ENCODE results near the gene DPP7. TPM values are rescaled to one million over a fixed set of nuclear protein-coding genes. Genes with fewer than 3 reads are reported as not detected.
A peak's percentile ranks its signal among the peaks of the same experiment; 100 is the strongest.

The DPP7 gene
- total and polyA plus RNA-seq, 2 donors from 2014 or later: 164 to 205 TPM

- FAIRE-seq (no peak), DNase-seq (peak in 1 of 5 donors; percentile 44)
- Histone ChIP-seq H3K27me3 (ENCODE audit: control insufficient read depth, insufficient read depth, low read length) (peaks cover 6% of the 10 kb centered on the region), H3K4me1 (ENCODE audit: control insufficient read depth in 2 of 3, insufficient read depth in 2 of 3, low read depth in 1 of 3, low read length in 3 of 3) (peaks cover 0 to 4% (median 0%) of the 10 kb centered on the region in 3 donors), H3K36me3 (ENCODE audit: control insufficient read depth in 2 of 3, insufficient read depth in 3 of 3, low read length in 3 of 3) (no peaks in the 10 kb centered on the region), H3K9me3 (ENCODE audit: control insufficient read depth in 2 of 3, insufficient read depth in 1 of 3, low read length in 3 of 3) (no peaks in the 10 kb centered on the region), H3K9ac (ENCODE audit: low read length in 3 of 3) (no peak overlapping the region), H3K27ac (ENCODE audit: low read depth in 2 of 2, low read length in 2 of 2) (no peak overlapping the region), H3K4me3 (ENCODE audit: low read length in 3 of 3) (peak overlapping the region in 1 of 3 donors; percentile 53)
- TF ChIP-seq CTCF (IDR thresholded peaks at IDR 0.05; ENCODE audit: borderline replicate concordance, extremely low read depth, insufficient read depth): no peak
- intact Hi-C loops (cut with DNase I): loop anchor here (10.0 kb wide), 1 partner anchor 119 kb away; the partner anchor contains the start of gene SLC34A3
Observed at GRCh38 chr9:137115394-137116026, 977 bp upstream of the DPP7 start.

- Histone ChIP-seq H3K4me1 (ENCODE audit: control insufficient read depth in 2 of 3, insufficient read depth in 2 of 3, low read depth in 1 of 3, low read length in 3 of 3) (peaks cover 0 to 4% (median 0%) of the 10 kb centered on the region in 3 donors), H3K27ac (ENCODE audit: low read depth in 2 of 2, low read length in 2 of 2) (no peak overlapping the region), H3K4me3 (ENCODE audit: low read length in 3 of 3) (peak overlapping the region in 1 of 3 donors; percentile 53), H3K9ac (ENCODE audit: low read length in 3 of 3) (no peak overlapping the region), H3K36me3 (ENCODE audit: control insufficient read depth in 2 of 3, insufficient read depth in 3 of 3, low read length in 3 of 3) (no peaks in the 10 kb centered on the region), H3K27me3 (ENCODE audit: control insufficient read depth, insufficient read depth, low read length) (peaks cover 6% of the 10 kb centered on the region), H3K9me3 (ENCODE audit: control insufficient read depth in 2 of 3, insufficient read depth in 1 of 3, low read length in 3 of 3) (no peaks in the 10 kb centered on the region)
- no peak for FAIRE-seq
- intact Hi-C loops (cut with DNase I): loop anchor here (10.0 kb wide), 1 partner anchor 121 kb away; the partner anchor contains the start of gene SLC34A3
- peak in 2 of 5 donors; percentile 15 to 63 for DNase-seq
- no peak for TF ChIP-seq CTCF (IDR thresholded peaks at IDR 0.05; ENCODE audit: borderline replicate concordance, extremely low read depth, insufficient read depth)
Observed at GRCh38 chr9:137114220-137114612, 317 bp downstream of the DPP7 start.

GRCh38 chr9:137113385-137114159 is 961 bp downstream of the DPP7 start:
- intact Hi-C loops (cut with DNase I): loop anchor here (10.0 kb wide), 1 partner anchor 121 kb away; the partner anchor contains the start of gene SLC34A3
- TF ChIP-seq CTCF (IDR thresholded peaks at IDR 0.05; ENCODE audit: borderline replicate concordance, extremely low read depth, insufficient read depth): no peak
- Histone ChIP-seq H3K9ac (ENCODE audit: low read length in 3 of 3) (peak overlapping the region in 1 of 3 donors; percentile 19), H3K9me3 (ENCODE audit: control insufficient read depth in 2 of 3, insufficient read depth in 1 of 3, low read length in 3 of 3) (no peaks in the 10 kb centered on the region), H3K27me3 (ENCODE audit: control insufficient read depth, insufficient read depth, low read length) (peaks cover 6% of the 10 kb centered on the region), H3K4me3 (ENCODE audit: low read length in 3 of 3) (no peak overlapping the region), H3K27ac (ENCODE audit: low read depth in 2 of 2, low read length in 2 of 2) (no peak overlapping the region), H3K36me3 (ENCODE audit: control insufficient read depth in 2 of 3, insufficient read depth in 3 of 3, low read length in 3 of 3) (no peaks in the 10 kb centered on the region), H3K4me1 (ENCODE audit: control insufficient read depth in 2 of 3, insufficient read depth in 2 of 3, low read depth in 1 of 3, low read length in 3 of 3) (peaks cover 0 to 4% (median 0%) of the 10 kb centered on the region in 3 donors)
- FAIRE-seq (no peak), DNase-seq (peak in 1 of 5 donors; percentile 78)
